ENCODE data around the gene CHADL. TPM values are rescaled to one million over a fixed set of nuclear protein-coding genes. Genes with fewer than 3 reads are reported as not detected.

Gene CHADL
- total and polyA plus RNA-seq, 9 of the 15 experiments (the other 6 are each of a cell fraction or from before 2014, with no cell fraction given): not detected

GRCh38 chr22:41286639-41287091, 45.9 kb upstream of the CHADL start (continued):
- TF ChIP-seq ZNF592 (IDR thresholded peaks at IDR 0.05) (0 out of 2 replicates have a peak, but pooled peaks have one; percentile 56), SP2 (IDR thresholded peaks at IDR 0.05; ENCODE audit: extremely low read depth, low read depth, low read length, poor library complexity, severe bottlenecking) (no peak), ARNT (IDR thresholded peaks at IDR 0.05) (no peak), THRAP3 (IDR thresholded peaks at IDR 0.05; ENCODE audit: borderline replicate concordance) (no peak), MECOM (CRISPR knock-in tag; IDR thresholded peaks at IDR 0.05) (peak; percentile 46; the same call in 1 of the 2 replicates), NCOA6 (IDR thresholded peaks at IDR 0.05) (no peak), YBX1 (IDR thresholded peaks at IDR 0.05) (no peak), ZNF695 (CRISPR knock-in tag; IDR thresholded peaks at IDR 0.05) (no peak), RBM25 (IDR thresholded peaks at IDR 0.05; ENCODE audit: low read depth, low read length, severe bottlenecking) (no peak), ARID1B (IDR thresholded peaks at IDR 0.05) (peak; percentile 21; the same call in 1 of the 2 replicates), ZNF431 (CRISPR knock-in tag; IDR thresholded peaks at IDR 0.05) (no peak), ZNF407 (IDR thresholded peaks at IDR 0.05; ENCODE audit: low read depth) (no peak)
